Dedifferentiated amniotic fluid mesenchymal stem cell (primary cell): Measurements from ENCODE around the gene CDC26.
"Not testable (repeated sequence)": the region's sequence is repeated elsewhere in the genome, so short reads cannot be mapped to it uniquely, and the experiment has no call there.

Source experiments
- DNase-seq: peaks from one replicate; pipeline ENCODE4 v3.0.0-alpha.2; 2016; ENCODE audit errors: extremely low spot score

The CDC26 gene

GRCh38 chr9:113238202-113238858 lies 37.0 kb downstream of the CDC26 start:
- DNase-seq, result no peak

- DNase-seq, result no peak
Measured at GRCh38 chr9:113237026-113237425, 38.3 kb downstream of the CDC26 start.

GRCh38 chr9:113235701-113236255 lies 39.6 kb downstream of the CDC26 start:
- not testable (repeated sequence) for DNase-seq

GRCh38 chr9:113231701-113232100 lies 43.7 kb downstream of the CDC26 start:
- DNase-seq, result no peak

GRCh38 chr9:113228130-113228665 lies 47.2 kb downstream of the CDC26 start:
- no peak for DNase-seq

GRCh38 chr9:113227436-113227835 lies 47.9 kb downstream of the CDC26 start:
- DNase-seq, result no peak

GRCh38 chr9:113223963-113224362 lies 51.4 kb downstream of the CDC26 start:
- no peak for DNase-seq

GRCh38 chr9:113222482-113222841 lies 52.9 kb downstream of the CDC26 start:
- no peak for DNase-seq

- no peak for DNase-seq
Measured at GRCh38 chr9:113221800-113222481, 53.4 kb downstream of the CDC26 start.

- DNase-seq, result peak; percentile 98
Measured at GRCh38 chr9:113221003-113221799, 54.2 kb downstream of the CDC26 start, which contains the start of the genes FKBP15 and SLC31A1. TSS of gene FKBP15 (minus strand) at chr9:113221277. CDS start at chr9:113221243, 34 bp downstream. TSS of gene SLC31A1 (plus strand) at chr9:113221544. CDS start at chr9:113256149, 34,605 bp downstream.

GRCh38 chr9:113220467-113221002 lies 54.8 kb downstream of the CDC26 start:
- DNase-seq, result no peak

GRCh38 chr9:113219969-113220368 lies 55.4 kb downstream of the CDC26 start:
- peak; percentile 31 for DNase-seq

- DNase-seq, result no peak
Measured at GRCh38 chr9:113219186-113219936, 56.0 kb downstream of the CDC26 start.
